HG03139 (cell line): Measurements from ENCODE around the gene TYMP.

Source experiments
- ATAC-seq: cut with Tn5 transposase; IDR thresholded peaks from one replicate; pipeline ENCODE4 v1.9.1; 2021; ENCODE audit not compliant: unreplicated experiment

The TYMP gene

GRCh38 chr22:50563413-50564160, 33.8 kb upstream of the TYMP start:
- no peak for ATAC-seq

GRCh38 chr22:50562523-50563412, 33.0 kb upstream of the TYMP start, which contains the start of gene SYCE3:
TSS of gene SYCE3 (minus strand) at chr22:50562919. CDS start at chr22:50556405, 6,514 bp downstream.
- peak; percentile 89 for ATAC-seq

- no peak for ATAC-seq
These were observed 31.9 kb upstream of the TYMP start for GRCh38 chr22:50561401-50562358.

GRCh38 chr22:50560034-50560433, 30.2 kb upstream of the TYMP start:
- ATAC-seq = no peak

DNA sequence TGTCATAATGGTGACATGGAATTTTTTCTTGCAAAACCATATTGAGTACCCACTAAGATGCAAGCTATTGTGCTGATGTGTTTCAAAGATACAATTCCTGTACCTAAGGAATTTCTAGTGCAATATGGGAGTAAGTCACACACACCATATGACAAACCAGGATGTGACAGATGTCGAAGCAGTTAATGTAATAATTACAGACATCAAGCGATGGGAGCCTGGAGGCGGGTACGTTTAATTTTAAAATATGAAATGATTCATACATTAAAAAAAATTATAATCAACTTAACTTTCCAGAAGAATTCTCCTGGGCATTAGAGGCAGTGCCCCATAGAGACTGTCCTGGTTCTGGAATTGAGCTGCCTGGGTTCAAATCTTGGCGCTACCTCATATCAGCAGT, 26.9 kb upstream of the TYMP start:
- no peak for ATAC-seq

DNA sequence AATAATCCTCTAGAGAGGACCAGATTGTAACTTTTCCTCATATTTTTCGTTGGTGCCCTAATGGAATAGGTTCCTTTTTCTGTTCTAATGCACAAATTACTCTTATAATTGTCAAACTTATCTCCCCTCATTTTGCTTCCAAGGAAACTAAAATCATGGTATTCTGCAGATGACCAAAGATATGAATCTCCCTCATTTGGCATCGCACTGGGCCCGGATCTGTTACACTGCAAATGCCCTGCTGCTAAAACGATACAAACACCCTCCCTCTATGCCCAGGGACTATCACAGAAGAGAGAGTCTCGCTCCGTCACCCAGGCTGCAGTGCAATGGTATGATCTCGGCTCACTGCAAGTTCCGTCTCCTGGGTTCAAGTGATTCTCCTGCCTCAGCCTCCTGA, 23.5 kb upstream of the TYMP start:
- ATAC-seq = no peak

GRCh38 chr22:50551160-50551752, 21.4 kb upstream of the TYMP start:
- ATAC-seq = no peak

- no peak for ATAC-seq
These were observed 20.6 kb upstream of the TYMP start for GRCh38 chr22:50550395-50550794.

- no peak for ATAC-seq
These were observed 19.3 kb upstream of the TYMP start for GRCh38 chr22:50548921-50549790.

DNA sequence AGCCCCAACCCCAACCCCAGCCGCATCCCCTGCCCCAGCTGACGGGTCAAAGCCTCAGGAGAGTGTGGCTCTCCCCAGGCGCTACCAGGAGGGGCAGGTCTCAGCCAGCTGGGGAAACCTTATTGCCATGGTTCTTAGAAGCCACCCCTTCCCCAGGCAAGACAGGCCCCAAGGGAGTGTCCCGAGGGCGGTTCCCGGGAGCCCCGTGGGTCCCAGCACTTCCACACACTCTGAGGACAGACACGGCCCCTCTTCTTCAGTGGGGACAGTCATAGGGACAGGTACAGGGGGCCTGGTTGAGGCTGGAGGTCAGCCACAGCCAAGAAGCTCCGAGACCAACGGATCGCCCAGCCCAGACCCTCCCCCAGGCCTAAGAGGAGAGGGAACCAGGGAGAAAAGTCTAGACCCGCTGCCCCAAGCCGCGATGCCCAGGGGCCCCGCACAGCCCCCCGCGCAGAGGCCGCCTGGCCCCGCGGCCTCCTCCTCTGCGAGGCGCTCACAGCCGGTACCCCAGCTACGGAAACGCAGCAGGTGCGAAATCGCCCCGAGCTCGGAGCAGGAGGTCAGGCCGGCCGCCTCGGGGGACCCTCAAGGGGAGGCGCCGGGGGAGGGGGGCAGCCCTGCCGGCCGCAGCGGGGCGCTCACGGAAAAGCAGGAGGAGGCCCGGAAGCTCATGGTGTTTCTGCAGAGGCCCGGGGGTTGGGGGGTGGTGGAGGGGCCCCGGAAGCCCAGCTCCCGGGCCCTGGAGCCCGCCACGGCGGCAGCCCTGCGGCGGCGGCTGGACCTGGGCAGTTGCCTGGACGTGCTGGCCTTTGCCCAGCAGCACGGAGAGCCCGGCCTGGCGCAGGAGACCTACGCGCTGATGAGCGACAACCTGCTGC, 18.5 kb upstream of the TYMP start:
- ATAC-seq = no peak

DNA sequence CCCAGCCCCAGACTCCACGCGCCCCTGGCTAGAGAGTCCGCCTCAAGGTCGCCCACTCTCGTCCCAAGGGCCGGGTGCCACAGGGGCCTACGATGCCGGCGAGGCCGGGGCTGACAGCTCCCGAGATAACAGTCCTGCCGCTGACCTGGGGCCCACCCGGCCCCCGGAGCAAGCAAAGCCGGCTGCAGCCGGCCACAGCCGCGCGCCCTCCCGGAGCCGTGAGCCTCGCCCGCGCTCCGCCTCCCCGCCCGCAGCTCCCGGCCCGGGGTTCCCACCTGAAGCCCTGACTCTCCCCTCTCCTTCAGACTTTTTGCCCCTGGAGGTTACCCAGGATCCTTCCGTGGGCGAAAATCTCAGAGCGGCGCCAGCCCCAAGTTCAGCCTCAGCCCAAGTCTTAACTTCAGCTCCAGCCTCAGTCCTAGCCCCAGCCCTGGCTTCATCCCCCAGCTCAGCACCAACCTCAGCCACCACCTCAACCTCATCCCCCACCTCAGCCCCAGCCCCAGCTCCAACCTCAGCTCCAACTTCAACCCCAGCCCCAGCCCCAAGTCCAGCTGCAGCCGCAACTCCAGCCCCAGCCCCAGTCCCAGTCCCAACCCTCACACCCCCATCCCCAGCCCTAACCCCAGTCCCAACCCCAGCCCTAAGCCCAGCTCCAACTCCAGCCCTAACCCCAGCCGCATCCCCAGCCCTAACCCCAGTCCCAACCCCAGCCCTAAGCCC, 17.6 kb upstream of the TYMP start:
- no peak for ATAC-seq

DNA sequence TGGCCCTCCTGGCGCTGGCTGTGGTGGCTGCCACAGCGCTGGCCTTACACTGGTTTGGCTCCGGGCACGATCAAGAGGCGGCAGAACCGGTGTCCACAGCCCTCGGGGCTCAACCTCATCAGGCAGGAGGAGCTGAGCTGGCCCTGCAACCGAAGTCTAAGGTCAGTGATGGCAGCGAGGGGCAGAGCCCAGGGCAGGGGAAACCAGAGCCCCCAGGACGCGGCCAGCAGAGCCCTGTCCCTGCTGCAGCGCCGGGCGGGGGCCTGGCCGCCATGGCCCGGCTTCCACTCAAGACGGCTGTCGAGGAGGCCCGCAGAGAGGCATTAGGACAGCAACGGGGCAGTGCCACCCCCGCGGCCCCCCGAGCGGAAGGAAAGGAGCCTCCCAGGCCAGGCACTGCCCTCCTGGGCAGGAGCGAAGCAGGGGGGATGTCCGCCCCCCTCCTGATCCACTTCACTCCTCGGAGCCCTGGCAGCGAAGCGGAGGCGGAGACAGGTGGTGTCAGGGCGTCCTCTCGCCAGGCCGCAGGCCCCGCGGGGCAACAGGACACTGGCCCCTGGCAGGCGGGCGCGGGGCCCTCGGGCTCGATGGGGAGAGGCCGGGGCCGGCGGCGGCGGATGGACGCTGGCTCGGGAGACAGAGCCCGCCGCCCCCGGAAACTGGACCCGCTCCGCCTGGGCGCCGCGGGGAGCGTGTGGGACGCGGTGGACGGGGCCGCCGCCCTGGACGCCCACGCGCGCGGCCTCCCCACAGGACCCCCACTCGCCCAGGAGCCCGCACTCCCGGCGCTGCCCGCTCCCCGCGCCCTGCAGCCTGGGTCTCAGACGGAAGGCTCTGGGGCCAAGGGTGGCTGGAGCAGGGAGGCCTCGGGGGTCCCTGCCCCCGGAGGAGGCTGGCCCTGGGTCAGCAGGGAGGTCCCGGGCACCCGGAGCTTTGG, 16.8 kb upstream of the TYMP start:
- no peak for ATAC-seq

DNA sequence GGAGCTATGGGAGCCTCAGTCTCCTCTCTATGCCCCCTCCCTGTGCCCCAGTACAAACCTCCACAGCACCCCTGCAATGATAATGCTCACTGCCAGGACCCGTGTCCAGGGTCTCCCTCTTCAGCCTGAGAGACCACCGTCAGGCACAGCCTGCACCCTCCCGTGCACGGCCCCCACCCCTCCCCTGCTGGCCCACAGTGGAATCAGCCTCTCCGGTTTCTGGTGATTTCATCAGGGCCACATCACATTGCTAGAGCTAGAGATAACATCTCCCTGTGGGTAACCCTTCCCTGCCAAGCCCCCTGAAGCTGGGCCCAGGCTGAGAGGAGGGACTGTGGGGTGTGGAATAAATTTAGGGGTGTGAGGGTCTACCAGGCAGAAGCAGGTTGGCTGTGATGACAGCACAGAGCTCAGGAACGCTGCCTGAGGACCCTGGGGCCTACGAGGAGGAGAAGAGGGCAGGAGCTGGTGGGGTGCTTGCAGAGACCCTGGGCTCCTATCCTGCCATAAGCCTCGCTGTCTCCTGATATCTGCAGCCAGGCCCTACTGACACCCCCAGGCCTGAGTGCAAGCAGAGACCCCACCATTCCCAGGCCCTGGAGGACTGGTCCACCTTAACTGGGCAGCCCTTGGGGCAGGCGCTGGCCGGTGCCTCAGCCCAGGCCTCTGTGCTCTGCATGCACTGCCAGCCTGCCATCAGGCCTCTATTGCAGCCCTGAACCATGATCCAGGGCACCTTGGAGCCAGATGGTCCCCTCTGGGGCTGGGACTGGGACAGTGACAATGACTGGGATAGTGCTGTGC, 15.9 kb upstream of the TYMP start, which contains the start of gene KLHDC7B:
TSS of gene KLHDC7B (plus strand) at position 378 of the 804 bp plus-strand sequence. CDS start at position 723, 345 bp downstream.
- ATAC-seq = no peak

GRCh38 chr22:50544746-50545253, 15.0 kb upstream of the TYMP start:
- no peak for ATAC-seq

- ATAC-seq = no peak
These were observed 14.4 kb upstream of the TYMP start for GRCh38 chr22:50544078-50544745.
